GM19467 (cell line): ENCODE data around the gene ZNF474.
"Not testable (repeated sequence)": the region's sequence is repeated elsewhere in the genome, so short reads cannot be mapped to it uniquely, and the experiment has no call there.

Experiments used
- ATAC-seq: cut with Tn5 transposase; IDR thresholded peaks from one replicate; pipeline ENCODE4 v1.9.1; 2021; ENCODE audit warnings: mild to moderate bottlenecking, moderate library complexity; ENCODE audit not compliant: unreplicated experiment

The ZNF474 gene

DNA sequence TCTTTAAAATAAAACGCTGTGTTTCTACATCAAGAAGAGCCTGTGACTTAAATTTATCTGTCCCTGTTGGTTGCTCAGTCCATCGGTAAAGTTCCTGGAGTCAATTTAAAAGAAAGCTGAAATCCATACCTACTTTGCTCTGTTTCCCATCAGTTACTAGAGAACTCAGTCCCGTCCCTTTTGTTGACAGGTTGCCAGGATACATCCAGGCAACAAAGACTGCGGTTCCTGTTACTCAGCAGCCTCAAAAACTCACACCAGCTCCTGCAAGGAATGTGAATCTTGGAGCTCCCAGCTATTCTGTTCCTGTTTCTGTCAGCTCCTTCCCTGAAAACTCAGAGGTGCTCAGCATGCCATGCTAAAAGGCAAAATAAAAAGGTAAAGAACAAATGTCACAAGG lies at the start of gene ZNF474:
Gene ZNF474 (plus strand): TSS at position 241 of the 400 bp plus-strand sequence. CDS start 22,445 bp downstream, outside the sequence.
- no peak for ATAC-seq

GRCh38 chr5:122081541-122081940 lies 47.8 kb upstream of the ZNF474 start:
- no peak for ATAC-seq

GRCh38 chr5:122083535-122083934 lies 45.8 kb upstream of the ZNF474 start:
- ATAC-seq, result no peak

GRCh38 chr5:122085041-122085440 lies 44.3 kb upstream of the ZNF474 start:
- no peak for ATAC-seq

DNA sequence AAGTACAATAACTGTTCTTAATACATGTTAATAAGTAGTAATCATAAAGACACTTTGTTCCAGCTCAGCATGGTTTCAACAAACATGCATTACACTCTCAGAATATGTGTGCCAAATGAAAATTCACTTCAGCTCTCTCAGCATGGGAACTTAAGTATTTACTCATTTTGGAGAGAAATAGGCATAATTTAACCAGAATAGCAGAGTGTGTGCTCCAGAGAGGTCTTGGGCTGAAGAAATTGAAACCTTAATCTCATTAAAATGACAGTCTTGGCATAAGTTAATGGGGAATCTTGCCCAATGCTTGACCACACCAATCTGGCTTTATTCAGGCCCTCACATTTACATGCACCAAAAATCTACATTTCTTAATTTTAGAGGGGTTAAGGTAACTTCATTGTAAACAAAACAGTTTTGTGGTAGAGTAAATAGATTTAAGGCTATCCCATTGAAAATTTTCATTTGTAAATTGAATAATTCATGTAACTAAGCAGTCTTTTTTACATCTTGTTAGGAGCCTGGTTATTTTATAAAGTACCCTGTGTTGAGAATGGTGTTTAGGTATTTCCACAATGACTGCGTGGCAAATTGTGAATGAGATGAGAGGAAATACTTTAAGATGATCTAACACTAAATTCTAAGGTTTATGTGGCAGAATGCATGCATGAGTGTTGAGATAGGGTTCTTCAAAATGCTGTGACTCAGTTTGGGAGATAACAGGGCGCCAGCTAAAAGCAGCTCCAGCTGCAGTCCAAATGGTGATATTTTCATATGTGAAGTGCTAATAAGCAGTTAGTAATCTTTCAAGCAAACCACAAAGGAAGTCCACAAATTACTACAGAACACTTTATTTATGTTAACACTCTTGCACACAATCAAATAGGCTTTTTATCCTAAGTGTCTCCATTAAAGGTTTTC lies 40.0 kb upstream of the ZNF474 start:
- ATAC-seq, result no peak

DNA sequence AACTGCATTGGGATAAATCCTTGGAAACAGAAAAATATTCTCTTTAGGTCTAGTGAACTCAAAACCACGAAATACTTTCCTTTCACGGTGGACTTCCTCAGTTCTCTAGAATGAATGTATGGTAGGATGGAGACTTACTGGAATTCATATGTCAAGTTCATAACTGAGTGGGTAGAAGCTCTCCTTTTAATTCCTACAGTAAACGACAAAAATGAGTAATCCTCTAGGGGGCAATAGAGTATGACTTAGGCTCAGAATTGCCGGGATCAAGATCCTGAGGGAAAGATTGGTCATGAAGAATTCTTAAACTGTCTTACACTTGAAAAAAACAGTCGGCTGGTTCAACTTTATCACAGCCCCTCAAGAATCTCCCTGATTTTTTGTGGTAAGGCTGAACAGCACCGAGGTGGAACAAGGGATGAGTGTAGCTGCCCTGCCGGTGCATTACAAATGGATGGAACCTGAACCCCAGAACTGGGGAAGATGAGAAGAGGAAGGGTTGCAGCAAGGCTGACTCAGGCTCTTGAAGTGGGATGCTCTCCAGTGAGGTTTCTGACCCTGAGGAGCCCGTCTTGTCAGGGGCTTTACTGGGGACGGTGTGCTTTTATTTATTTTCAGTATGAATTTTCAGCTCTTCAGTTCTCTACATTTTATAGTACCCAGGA lies 37.3 kb upstream of the ZNF474 start:
- no peak for ATAC-seq

DNA sequence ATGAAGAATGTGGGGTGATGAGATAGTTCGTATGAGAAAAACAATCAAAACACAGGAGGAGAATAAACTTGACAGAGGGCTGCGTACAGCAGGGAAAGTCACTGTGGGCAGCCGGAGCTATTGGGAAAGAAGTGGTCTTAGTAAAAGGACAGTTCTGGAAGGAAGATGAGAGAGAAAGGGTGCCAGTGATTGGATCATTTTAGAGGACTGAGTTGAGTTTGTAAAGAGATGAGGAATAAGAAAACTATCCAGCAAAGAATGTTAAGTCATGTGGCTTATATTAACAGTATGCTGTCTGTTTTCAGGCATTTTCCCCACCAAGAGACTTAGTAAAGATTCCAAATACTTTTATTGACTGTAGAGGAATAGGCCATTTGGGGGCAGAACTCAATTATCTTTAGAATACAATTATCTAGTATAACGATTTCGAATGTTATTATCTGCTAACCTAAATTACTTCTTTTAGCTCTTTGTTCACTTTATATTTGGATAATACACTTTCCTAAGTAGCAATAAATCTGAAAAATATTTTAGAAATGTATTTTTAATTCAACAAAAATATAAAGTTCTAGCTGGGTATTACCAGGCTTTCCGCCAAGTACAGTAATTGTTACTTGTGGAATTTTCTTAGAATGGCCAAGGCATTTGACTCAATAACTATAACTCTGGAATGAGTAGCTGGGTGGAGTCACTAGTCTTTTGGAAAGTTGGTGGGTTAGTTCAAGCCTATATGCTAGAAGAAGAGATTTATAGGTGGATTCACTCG lies 35.7 kb upstream of the ZNF474 start:
- no peak for ATAC-seq

GRCh38 chr5:122094251-122094650 lies 35.1 kb upstream of the ZNF474 start:
- ATAC-seq, result not testable (repeated sequence)

DNA sequence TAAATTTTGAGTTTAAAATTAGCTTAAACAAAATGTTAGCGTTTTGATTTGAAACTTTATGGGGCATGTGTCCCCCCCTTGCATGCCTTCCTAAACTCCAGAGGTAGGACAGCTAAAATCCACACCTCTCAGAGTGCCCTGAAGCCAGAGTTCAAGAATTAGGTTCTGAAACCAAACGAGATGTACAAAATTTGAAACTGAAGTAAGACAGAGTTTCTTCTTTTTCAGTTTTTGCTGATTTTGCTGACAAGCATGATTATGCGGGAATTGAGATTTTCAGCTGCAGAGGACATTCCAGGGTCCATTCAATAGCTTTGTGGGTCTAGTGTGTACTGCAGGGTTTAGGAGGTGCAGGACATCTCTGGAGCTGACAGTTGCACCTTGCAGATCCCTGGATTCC lies 34.2 kb upstream of the ZNF474 start:
- no peak for ATAC-seq

DNA sequence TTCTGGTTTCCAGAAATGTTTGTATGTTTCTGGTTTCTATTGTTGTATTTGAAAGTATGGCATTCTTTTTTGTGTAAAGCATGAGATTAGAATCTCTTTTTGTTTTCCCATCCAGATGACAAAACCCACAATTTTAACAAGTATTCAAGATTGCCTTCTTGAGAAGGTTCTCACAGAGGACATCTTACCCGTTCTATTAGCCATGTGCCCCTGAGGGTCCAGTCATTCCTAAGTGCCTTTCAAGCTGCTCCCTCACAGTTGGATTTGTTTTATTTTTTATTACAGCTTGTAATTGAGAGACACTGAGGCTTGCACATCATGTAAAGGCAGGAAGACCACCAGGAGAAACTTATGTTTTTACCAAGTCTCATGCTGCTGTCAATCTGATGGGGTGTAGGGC lies 32.0 kb upstream of the ZNF474 start:
- ATAC-seq, result no peak

DNA sequence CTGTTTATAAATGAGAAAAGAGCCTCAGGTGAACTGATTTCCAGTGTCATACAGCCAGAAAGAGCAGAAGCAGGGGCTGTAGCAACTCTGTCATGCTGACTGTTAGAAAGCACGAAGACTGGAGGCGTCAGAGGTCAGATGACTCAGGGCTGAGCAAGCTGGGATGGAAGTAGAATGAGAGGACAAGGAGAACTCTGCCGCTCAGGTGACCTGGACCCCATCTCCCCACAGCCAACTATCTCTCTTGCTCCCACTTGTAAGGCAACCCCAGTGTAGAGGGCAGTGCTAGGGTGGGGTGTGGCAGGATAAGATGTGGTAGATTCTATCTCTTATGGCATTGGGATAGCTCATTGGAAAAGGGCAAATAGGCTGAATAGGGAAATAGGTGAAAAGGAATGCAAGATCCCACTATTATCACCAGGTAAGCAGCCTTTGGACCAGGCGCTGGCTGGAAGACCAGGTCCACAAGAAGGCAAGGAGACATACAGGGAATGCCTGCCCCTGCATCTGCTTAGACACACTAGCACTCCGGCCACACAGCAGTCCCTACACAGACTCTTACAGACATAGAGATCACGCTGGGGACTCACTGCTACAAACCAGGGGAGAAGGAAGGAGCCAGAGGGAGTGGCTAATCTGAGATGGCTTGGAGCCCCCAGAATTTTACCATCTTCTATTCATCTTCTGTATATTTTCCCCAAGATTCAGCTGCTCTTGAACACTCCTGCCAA lies 30.1 kb upstream of the ZNF474 start:
- ATAC-seq, result no peak

- ATAC-seq, result peak; percentile 72
Measured at GRCh38 chr5:122101636-122102285, 27.6 kb upstream of the ZNF474 start.

- no peak for ATAC-seq
Measured at GRCh38 chr5:122102825-122103224, 26.5 kb upstream of the ZNF474 start.

DNA sequence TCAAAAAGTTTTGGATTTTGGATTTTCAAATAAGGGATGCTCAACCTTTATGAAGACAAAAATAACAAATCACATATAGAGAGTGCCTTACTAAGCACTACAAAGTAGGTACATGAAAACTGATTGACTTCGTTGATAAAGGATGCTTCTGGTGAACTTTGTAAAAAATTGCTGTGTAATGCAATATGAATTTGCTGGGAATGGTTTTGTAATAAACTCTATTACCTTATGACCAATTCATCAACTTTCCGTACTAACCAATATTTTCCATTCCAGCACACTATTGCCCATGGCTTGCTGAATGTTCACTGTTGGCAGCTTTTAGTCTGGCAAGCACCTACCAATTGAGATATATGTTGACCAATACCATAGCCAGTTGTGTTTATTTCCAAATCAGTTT lies 23.4 kb upstream of the ZNF474 start:
- no peak for ATAC-seq

DNA sequence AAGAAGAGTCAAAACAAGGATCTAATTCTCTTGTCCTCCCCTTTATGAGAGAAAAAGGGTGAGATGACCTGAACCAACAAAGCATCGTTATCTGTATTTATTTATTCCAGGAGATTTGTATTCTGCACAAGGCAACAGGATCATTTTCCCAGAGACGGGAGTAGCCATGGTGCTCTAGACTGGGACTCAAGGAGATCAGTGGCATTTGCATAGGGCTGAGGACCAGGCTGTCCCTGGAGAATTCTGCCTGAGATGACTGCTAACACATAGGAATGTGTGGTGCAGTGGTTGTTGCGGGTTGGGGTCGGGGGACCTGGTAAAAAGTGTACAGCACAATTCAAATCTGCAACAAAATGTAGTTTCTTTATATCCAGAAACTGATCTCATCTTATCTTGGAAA lies 22.3 kb upstream of the ZNF474 start:
- no peak for ATAC-seq

GRCh38 chr5:122110987-122111386 lies 18.4 kb upstream of the ZNF474 start:
- ATAC-seq, result no peak

- ATAC-seq, result no peak
Measured at GRCh38 chr5:122111460-122111859, 17.9 kb upstream of the ZNF474 start.

DNA sequence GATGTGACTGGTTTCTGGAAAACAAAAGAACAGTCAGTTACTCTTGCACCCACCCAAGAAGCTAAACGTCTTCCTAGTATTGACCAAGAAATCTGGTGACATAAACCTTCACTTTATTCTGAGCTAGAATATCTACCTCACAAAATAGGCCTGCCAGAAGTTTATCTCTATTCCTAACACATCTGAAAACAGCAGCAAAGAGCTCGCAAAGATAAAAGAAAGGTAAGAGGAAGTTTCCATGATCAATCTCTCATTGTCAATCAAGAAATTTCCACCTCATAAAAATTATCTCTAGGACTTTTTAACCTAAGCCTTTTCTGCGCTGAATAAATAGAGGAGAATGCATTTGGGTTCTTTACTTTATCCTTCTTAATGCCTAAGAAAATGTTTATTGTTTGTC lies 17.3 kb upstream of the ZNF474 start:
- no peak for ATAC-seq

GRCh38 chr5:122112733-122113558 lies 16.4 kb upstream of the ZNF474 start:
- no peak for ATAC-seq
